ENCODE measurements around the gene CKS1B. TPM values are rescaled to one million over a fixed set of nuclear protein-coding genes. Genes with fewer than 3 reads are reported as not detected.

Gene CKS1B
- total RNA-seq, 1 experiment from 2014 or later = 259 TPM

DNA sequence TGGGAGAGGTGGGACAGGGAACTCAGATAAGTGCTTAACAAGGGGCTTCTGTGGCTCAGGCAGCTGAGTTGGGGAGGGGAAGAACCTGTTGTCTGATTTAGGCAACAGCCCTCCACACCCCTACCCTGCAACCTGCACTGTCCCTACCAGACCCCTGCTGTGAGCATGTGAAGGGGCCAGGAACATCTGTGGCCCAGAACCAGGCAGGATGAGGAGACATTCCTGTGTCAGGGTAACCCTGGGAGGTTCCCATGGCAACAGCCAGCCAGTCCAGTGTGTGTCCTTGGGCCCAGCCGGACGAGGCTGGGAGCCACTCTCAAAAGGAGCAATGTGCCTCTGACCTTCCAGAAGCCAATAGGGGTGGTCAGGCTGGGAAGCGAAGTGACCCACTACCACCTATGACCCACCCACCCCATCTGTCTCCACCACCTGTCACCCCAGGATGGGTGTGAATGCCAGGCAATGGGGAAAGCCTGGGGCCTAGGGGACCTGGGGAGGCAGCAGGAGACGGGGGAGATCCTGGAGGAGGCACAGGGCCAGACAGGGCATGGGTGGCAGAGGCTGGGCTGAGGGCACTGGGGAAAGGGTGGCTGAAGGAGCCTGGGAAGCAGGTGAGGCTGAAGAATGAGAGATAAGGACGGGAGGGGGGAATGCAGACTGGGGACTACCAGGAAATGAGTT lies 33.0 kb upstream of the CKS1B start:
- peaks cover 31% of the 10 kb centered on the region for H3K4me1 Mint-ChIP-seq (ENCODE audit: low read depth, unreplicated experiment)
- H3K27me3 Mint-ChIP-seq (ENCODE audit: insufficient read depth, unreplicated experiment) = no peaks in the 10 kb centered on the region
- Histone ChIP-seq H3K27me3 (replicated peaks; ENCODE audit: control insufficient read depth, insufficient read depth, low read length) (no peaks in the 10 kb centered on the region), H3K36me3 (ENCODE audit: control insufficient read depth, insufficient read depth, low read length) (no peaks in the 10 kb centered on the region), H3K4me1 (peaks cover 13% of the 10 kb centered on the region), H3K9me3 (no peaks in the 10 kb centered on the region), H3K4me3 (ENCODE audit: low read depth, low read length) (no peak overlapping the region)
- no peaks in the 10 kb centered on the region for H3K9me3 Mint-ChIP-seq (ENCODE audit: unreplicated experiment)
- DNase-seq = no peak
- TF ChIP-seq CTCF (IDR thresholded peaks at IDR 0.05; ENCODE audit: insufficient read depth in 1 of 2, low read depth in 1 of 2, low read length in 1 of 2, severe bottlenecking in 1 of 2, unreplicated experiment in 1 of 2) = no peak
- peaks cover 19% of the 10 kb centered on the region for H3K36me3 Mint-ChIP-seq (ENCODE audit: insufficient read depth, unreplicated experiment)
- intact Hi-C loops (cut with micrococcal nuclease; ENCODE audit: unreplicated experiment) = no loop called here
- peak overlapping the region; percentile 53 for H3K27ac Mint-ChIP-seq (ENCODE audit: unreplicated experiment)
- no TSS peak for BruUV-seq (replicated peaks)
- ChIA-PET CTCF (interaction anchor here (0.6 kb wide), 1 partner anchor 32 kb away, joined by 3 read pairs; no protein-coding TSS in a partner anchor), POLR2A (no interaction called here)
- no peak overlapping the region for H3K4me3 Mint-ChIP-seq (ENCODE audit: unreplicated experiment)

- POLR2A ChIA-PET = interaction anchor here (0.5 to 1.7 kb wide), 5 partner anchors 11 to 384 kb away, joined by 3 to 6 read pairs (median 3); partner anchors contain the start of gene PBXIP1
- no peaks in the 10 kb centered on the region for H3K9me3 ChIP-seq
- H3K36me3 ChIP-seq (ENCODE audit: control insufficient read depth, insufficient read depth, low read length) = no peaks in the 10 kb centered on the region
- intact Hi-C loops (cut with micrococcal nuclease; ENCODE audit: unreplicated experiment) = loop anchor here (2.0 kb wide), 1 partner anchor 37 kb away; no protein-coding TSS in a partner anchor
- H3K4me3 Mint-ChIP-seq (ENCODE audit: unreplicated experiment) = no peak overlapping the region
- no peak overlapping the region for H3K4me3 ChIP-seq (ENCODE audit: low read depth, low read length)
- no TSS peak for BruUV-seq (replicated peaks)
- peaks cover 13% of the 10 kb centered on the region for H3K4me1 ChIP-seq
- H3K27me3 ChIP-seq (replicated peaks; ENCODE audit: control insufficient read depth, insufficient read depth, low read length) = no peaks in the 10 kb centered on the region
- CTCF ChIA-PET = interaction anchor here (0.6 to 1.4 kb wide), 9 partner anchors 8 to 245 kb away, joined by 3 to 12 read pairs (median 3); no protein-coding TSS in a partner anchor
- H3K27ac Mint-ChIP-seq (ENCODE audit: unreplicated experiment) = no peak overlapping the region
- H3K27me3 Mint-ChIP-seq (ENCODE audit: insufficient read depth, unreplicated experiment) = no peaks in the 10 kb centered on the region
- TF ChIP-seq CTCF (IDR thresholded peaks at IDR 0.05; ENCODE audit: insufficient read depth in 1 of 2, low read depth in 1 of 2, low read length in 1 of 2, severe bottlenecking in 1 of 2, unreplicated experiment in 1 of 2) = peak; percentile 85 to 86
- H3K36me3 Mint-ChIP-seq (ENCODE audit: insufficient read depth, unreplicated experiment) = no peaks in the 10 kb centered on the region
- H3K4me1 Mint-ChIP-seq (ENCODE audit: low read depth, unreplicated experiment) = peaks cover 19% of the 10 kb centered on the region
- H3K9me3 Mint-ChIP-seq (ENCODE audit: unreplicated experiment) = no peaks in the 10 kb centered on the region
- DNase-seq = peak in 1 of 2 experiments; percentile 65
Measured at GRCh38 chr1:154943649-154944400, 30.7 kb upstream of the CKS1B start.

GRCh38 chr1:154944401-154945159 lies 29.9 kb upstream of the CKS1B start:
- Histone ChIP-seq H3K36me3 (ENCODE audit: control insufficient read depth, insufficient read depth, low read length) (no peaks in the 10 kb centered on the region), H3K9me3 (no peaks in the 10 kb centered on the region), H3K4me1 (peaks cover 13% of the 10 kb centered on the region), H3K4me3 (ENCODE audit: low read depth, low read length) (no peak overlapping the region), H3K27me3 (replicated peaks; ENCODE audit: control insufficient read depth, insufficient read depth, low read length) (no peaks in the 10 kb centered on the region)
- Mint-ChIP-seq H3K9me3 (ENCODE audit: unreplicated experiment) (no peaks in the 10 kb centered on the region), H3K4me3 (ENCODE audit: unreplicated experiment) (no peak overlapping the region), H3K4me1 (ENCODE audit: low read depth, unreplicated experiment) (peaks cover 14% of the 10 kb centered on the region), H3K36me3 (ENCODE audit: insufficient read depth, unreplicated experiment) (no peaks in the 10 kb centered on the region), H3K27me3 (ENCODE audit: insufficient read depth, unreplicated experiment) (no peaks in the 10 kb centered on the region), H3K27ac (ENCODE audit: unreplicated experiment) (no peak overlapping the region)
- BruUV-seq (replicated peaks) = no TSS peak
- ChIA-PET POLR2A (interaction anchor here (0.5 to 1.7 kb wide), 4 partner anchors 28 to 385 kb away, joined by 3 to 7 read pairs (median 5); no protein-coding TSS in a partner anchor), CTCF (interaction anchor here (0.6 to 1.4 kb wide), 7 partner anchors 44 to 246 kb away, joined by 3 to 8 read pairs (median 4); no protein-coding TSS in a partner anchor)
- TF ChIP-seq CTCF (IDR thresholded peaks at IDR 0.05; ENCODE audit: insufficient read depth in 1 of 2, low read depth in 1 of 2, low read length in 1 of 2, severe bottlenecking in 1 of 2, unreplicated experiment in 1 of 2) = no peak
- peak in 1 of 2 experiments; percentile 68 for DNase-seq
- intact Hi-C loops (cut with micrococcal nuclease; ENCODE audit: unreplicated experiment) = loop anchor here (2.0 kb wide), 1 partner anchor 38 kb away; no protein-coding TSS in a partner anchor
